GM23338 (cell line): ENCODE results near the gene SPTB. TPM values are rescaled to one million over a fixed set of nuclear protein-coding genes. Genes with fewer than 3 reads are reported as not detected.

Experiments
- ATAC-seq: fragments of 200-7000 bp; cut with Tn5 transposase; 3 replicates; pipeline ENCODE4 v1.9.1; 2020
- DNase-seq: peaks from one replicate; pipeline ENCODE4 v3.0.0-alpha.2; 2015; ENCODE audit warnings: low spot score
- H2AFZ ChIP-seq: fragments of 200-600 bp; sonication (generic); 2 replicates; pipeline ENCODE4 v1.8.0; 2016; ENCODE audit warnings: antibody characterized with exemption, mild to moderate bottlenecking, moderate library complexity
- H3F3A ChIP-seq: fragments of 200-600 bp; sonication (generic); replicated peaks from 2 replicates; pipeline ENCODE4 v1.8.0; 2017; ENCODE audit warnings: antibody characterized with exemption, mixed run types, low read depth
- H3K27ac ChIP-seq: fragments of 200-600 bp; sonication (generic); 2 replicates; pipeline ENCODE4 v1.6.1; 2016; ENCODE audit warnings: low read depth
- H3K27me3 ChIP-seq: fragments of 200-600 bp; sonication (generic); 2 replicates; pipeline ENCODE4 v1.8.0; 2016; ENCODE audit warnings: mild to moderate bottlenecking, mixed run types, moderate library complexity; ENCODE audit not compliant: insufficient read depth
- H3K36me3 ChIP-seq: fragments of 200-600 bp; sonication (generic); 2 replicates; pipeline ENCODE4 v1.8.0; 2016; ENCODE audit warnings: mild to moderate bottlenecking; ENCODE audit not compliant: insufficient read depth
- H3K4me1 ChIP-seq: fragments of 200-600 bp; sonication (generic); 2 replicates; pipeline ENCODE4 v1.8.0; 2016; ENCODE audit warnings: mild to moderate bottlenecking, moderate library complexity; ENCODE audit not compliant: insufficient read depth
- H3K4me2 ChIP-seq: fragments of 200-600 bp; sonication (generic); 2 replicates; pipeline ENCODE4 v1.7.1; 2017; ENCODE audit warnings: mixed run types
- H3K4me3 ChIP-seq: fragments of 200-600 bp; sonication (generic); 2 replicates; pipeline ENCODE4 v1.6.1; 2016; ENCODE audit warnings: mixed run types
- H3K79me2 ChIP-seq: fragments of 200-600 bp; sonication (generic); replicated peaks from 2 replicates; pipeline ENCODE4 v1.8.0; 2017; ENCODE audit warnings: mild to moderate bottlenecking; ENCODE audit not compliant: insufficient read depth
- H3K9me2 ChIP-seq: fragments of 200-600 bp; sonication (generic); 2 replicates; pipeline ENCODE4 v1.8.0; 2017; ENCODE audit not compliant: insufficient read depth
- H4K20me1 ChIP-seq: fragments of 200-600 bp; sonication (generic); replicated peaks from 2 replicates; pipeline ENCODE4 v1.8.0; 2017; ENCODE audit warnings: mild to moderate bottlenecking; ENCODE audit not compliant: insufficient read depth
- H3K27ac Mint-ChIP-seq: 2 replicates; pipeline ENCODE4 v1.8.0; 2020; ENCODE audit warnings: inconsistent platforms, mild to moderate bottlenecking, moderate library complexity, mixed read lengths
- H3K27me3 Mint-ChIP-seq: 3 replicates; pipeline ENCODE4 v1.8.0; 2022; ENCODE audit warnings: low read depth, mild to moderate bottlenecking, moderate library complexity, mixed read lengths, inconsistent platforms; ENCODE audit not compliant: insufficient read depth, poor library complexity
- H3K36me3 Mint-ChIP-seq: 3 replicates; pipeline ENCODE4 v1.8.0; 2021; ENCODE audit warnings: low read depth, mild to moderate bottlenecking, inconsistent platforms, moderate library complexity, mixed read lengths
- H3K4me1 Mint-ChIP-seq: 3 replicates; pipeline ENCODE4 v1.8.0; 2020; ENCODE audit warnings: mild to moderate bottlenecking, inconsistent platforms, mixed read lengths
- H3K4me3 Mint-ChIP-seq: 3 replicates; pipeline ENCODE4 v1.8.0; 2021; ENCODE audit warnings: moderate library complexity, mild to moderate bottlenecking, inconsistent platforms, mixed read lengths
- H3K9me3 Mint-ChIP-seq: 3 replicates; pipeline ENCODE4 v1.8.0; 2020; ENCODE audit warnings: moderate library complexity, mild to moderate bottlenecking, inconsistent platforms, mixed read lengths
- CTCF ChIP-seq, 2 experiments: fragments of 200-600 bp in 1 of 2; sonication (generic) in 1 of 2; conservative IDR thresholded peaks; 2 replicates each; pipeline versions ENCODE4 v1.5.1 to v1.6.1; 2016 to 2017; ENCODE audit warnings: antibody characterized with exemption in 2 of 2, low read depth in 2 of 2, mild to moderate bottlenecking in 2 of 2, moderate library complexity in 1 of 2
- ETS1 ChIP-seq: IDR thresholded peaks from 2 replicates; pipeline ENCODE4 v1.6.1; 2016; ENCODE audit warnings: antibody characterized with exemption
- EZH2 ChIP-seq: fragments of 200-600 bp; sonication (generic); IDR thresholded peaks from one replicate; pipeline ENCODE4 v1.8.0; 2017; ENCODE audit warnings: antibody characterized with exemption, mild to moderate bottlenecking, low read depth; ENCODE audit not compliant: unreplicated experiment
- EZH2phosphoT487 ChIP-seq: fragments of 200-600 bp; sonication (generic); IDR thresholded peaks from one replicate; pipeline ENCODE4 v1.8.1; 2018; ENCODE audit warnings: antibody characterized with exemption; ENCODE audit not compliant: unreplicated experiment
- JUNB ChIP-seq: IDR thresholded peaks from one replicate; pipeline ENCODE4 v1.6.1; 2016; ENCODE audit warnings: antibody characterized with exemption; ENCODE audit not compliant: unreplicated experiment
- NANOG ChIP-seq: IDR thresholded peaks from 2 replicates; pipeline ENCODE4 v1.6.1; 2016; ENCODE audit warnings: antibody characterized with exemption, borderline replicate concordance
- POLR2AphosphoS5 ChIP-seq: IDR thresholded peaks from 2 replicates; pipeline ENCODE4 v1.6.1; 2016; ENCODE audit warnings: antibody characterized with exemption, low read depth
- STAT1 ChIP-seq: IDR thresholded peaks from one replicate; pipeline ENCODE4 v1.6.1; 2016; ENCODE audit warnings: antibody characterized with exemption; ENCODE audit not compliant: unreplicated experiment
- ZNF114 ChIP-seq: fragments of 250-450 bp; sonication (Bioruptor Pico); IDR thresholded peaks from 2 replicates; pipeline ENCODE4 v1.5.0; 2020; ENCODE audit warnings: mild to moderate bottlenecking, moderate library complexity
- ZNF331 ChIP-seq: fragments of 250-450 bp; sonication (Bioruptor Pico); IDR thresholded peaks from 2 replicates; pipeline ENCODE4 v1.5.0; 2020; ENCODE audit warnings: low read depth, mild to moderate bottlenecking, moderate library complexity
- microRNA-seq: library from miRNA; unstranded; fragments of <30 nt; microRNA quantifications from one replicate; pipeline ENCODE4, GENCODE V29; 2017
- polyA plus RNA-seq: library from polyadenylated mRNA; unstranded; fragments of >200 nt; fragmentation: Nextera tagmentation; extraction: Ambion mirVana; gene quantifications from 2 replicates; pipeline ENCODE4 v1.2.1, GENCODE V29; 2016
- small RNA-seq: library from RNA; depleted of rRNA; stranded (forward); fragments of <200 nt; gene quantifications from one replicate; pipeline ENCODE3, GENCODE V24; 2014; ENCODE audit warnings: low replicate concordance
- total RNA-seq: library from RNA; depleted of rRNA; stranded (reverse); fragments of >200 nt; shearing (Covaris generic); gene quantifications from 2 replicates; pipeline ENCODE4 v1.2.3, GENCODE V29; 2014; rRNA removed

The SPTB gene
- total and polyA plus RNA-seq, 2 experiments from 2014 or later: 1.1 to 1.9 TPM

GRCh38 chr14:64696355-64696857 is 183.3 kb downstream of the SPTB start:
- Histone ChIP-seq H3K79me2 (no peaks in the 10 kb centered on the region), H3K4me3 (no peak overlapping the region), H2AFZ (no peak overlapping the region), H3K9me2 (no peaks in the 10 kb centered on the region), H3K36me3 (no peaks in the 10 kb centered on the region), H3K27me3 (no peaks in the 10 kb centered on the region), H4K20me1 (no peaks in the 10 kb centered on the region), H3K27ac (no peak overlapping the region), H3K4me2 (no peak overlapping the region), H3F3A (peaks cover 13% of the 10 kb centered on the region; the same call in 1 of the 2 replicates), H3K4me1 (peaks cover 48% of the 10 kb centered on the region)
- Mint-ChIP-seq H3K27me3 (peaks cover 6% of the 10 kb centered on the region), H3K9me3 (no peaks in the 10 kb centered on the region), H3K4me3 (no peak overlapping the region), H3K27ac (no peak overlapping the region), H3K36me3 (no peaks in the 10 kb centered on the region), H3K4me1 (peaks cover 53% of the 10 kb centered on the region)
- DNase-seq (peak; percentile 50), ATAC-seq (peak; percentile 68)
- TF ChIP-seq CTCF (conservative IDR thresholded peaks at IDR 0.05; ENCODE audit: low read depth in 2 of 2): no peak
- no peak for TF ChIP-seq NANOG
- TF ChIP-seq EZH2phosphoT487: no peak
- TF ChIP-seq EZH2: no peak
- no peak for TF ChIP-seq ZNF331 (CRISPR knock-in tag)
- no peak for TF ChIP-seq STAT1
- TF ChIP-seq JUNB: no peak
- TF ChIP-seq ZNF114 (CRISPR knock-in tag): no peak
- TF ChIP-seq POLR2AphosphoS5: no peak
- TF ChIP-seq ETS1: no peak

Small RNAs within 50 kb of the gene (microRNA-seq; reads per million reads assigned to microRNA genes)
- not detected for gene MIR7855

Small RNAs within 50 kb of the gene (small RNA-seq; reads per million reads assigned to genes)
- not detected for gene RPPH1-2P

Other genes starting within 250 kb of the SPTB start
- 83.1 and 83.9 TPM in 2 replicates for gene PLEKHG3, start 175.5 kb downstream of the SPTB start, total RNA-seq
- 23.0 and 30.8 TPM in 2 replicates for gene PLEKHG3, start 175.5 kb downstream of the SPTB start, polyA plus RNA-seq
- gene CHURC1, start 34.5 kb upstream of the SPTB start, total RNA-seq: 24.7 and 42.0 TPM in 2 replicates
- 218 and 225 TPM in 2 replicates for gene CHURC1, start 34.5 kb upstream of the SPTB start, polyA plus RNA-seq
- gene GPX2, start 62.8 kb upstream of the SPTB start, total RNA-seq: 1.8 and 2.2 TPM in 2 replicates
- 0.78 TPM in 2 replicates for gene GPX2, start 62.8 kb upstream of the SPTB start, polyA plus RNA-seq
- 43.3 and 47.3 TPM in 2 replicates for gene RAB15, start 92.4 kb upstream of the SPTB start, total RNA-seq
- gene RAB15, start 92.4 kb upstream of the SPTB start, polyA plus RNA-seq: 17.4 and 20.0 TPM in 2 replicates
- 10.7 and 12.5 TPM in 2 replicates for gene FNTB, start 107.0 kb upstream of the SPTB start, total RNA-seq
- 7.8 and 8.6 TPM in 2 replicates for gene FNTB, start 107.0 kb upstream of the SPTB start, polyA plus RNA-seq
- gene MAX, start 222.6 kb upstream of the SPTB start, total RNA-seq: 25.0 and 31.8 TPM in 2 replicates
- 27.7 and 31.8 TPM in 2 replicates for gene MAX, start 222.6 kb upstream of the SPTB start, polyA plus RNA-seq